CD1c-positive myeloid dendritic cell (primary cell): ENCODE data around the gene DGKI.

ENCODE experiments used
- DNase-seq: peaks from one replicate; pipeline ENCODE4 v3.0.0-alpha.2; 2016; ENCODE audit errors: extremely low spot score

Gene DGKI

GRCh38 chr7:137539111-137539715, 307.6 kb downstream of the DGKI start:
- DNase-seq: no peak

GRCh38 chr7:137538361-137538762, 308.4 kb downstream of the DGKI start:
- no peak for DNase-seq

GRCh38 chr7:137535579-137535978, 311.2 kb downstream of the DGKI start:
- DNase-seq: no peak

GRCh38 chr7:137531671-137532070, 315.1 kb downstream of the DGKI start:
- no peak for DNase-seq

GRCh38 chr7:137527634-137528033, 319.1 kb downstream of the DGKI start:
- no peak for DNase-seq

GRCh38 chr7:137523171-137523570, 323.6 kb downstream of the DGKI start:
- no peak for DNase-seq

- no peak for DNase-seq
These were observed 325.3 kb downstream of the DGKI start for GRCh38 chr7:137521451-137521850.

- no peak for DNase-seq
These were observed 326.8 kb downstream of the DGKI start for GRCh38 chr7:137519947-137520346.

GRCh38 chr7:137519181-137519691, 327.5 kb downstream of the DGKI start:
- DNase-seq: no peak

GRCh38 chr7:137513091-137513490, 333.7 kb downstream of the DGKI start:
- DNase-seq: no peak

- no peak for DNase-seq
These were observed 339.7 kb downstream of the DGKI start for GRCh38 chr7:137507096-137507495.

GRCh38 chr7:137506031-137506430, 340.7 kb downstream of the DGKI start:
- no peak for DNase-seq

GRCh38 chr7:137501562-137501961, 345.2 kb downstream of the DGKI start:
- no peak for DNase-seq

- DNase-seq: no peak
These were observed 353.9 kb downstream of the DGKI start for GRCh38 chr7:137492889-137493288.

- no peak for DNase-seq
These were observed 356.9 kb downstream of the DGKI start for GRCh38 chr7:137489880-137490279.

- no peak for DNase-seq
These were observed 358.7 kb downstream of the DGKI start for GRCh38 chr7:137488038-137488437.

GRCh38 chr7:137485818-137486217, 361.0 kb downstream of the DGKI start:
- DNase-seq: no peak

- DNase-seq: no peak
These were observed 362.4 kb downstream of the DGKI start for GRCh38 chr7:137484326-137484725.

GRCh38 chr7:137482466-137482865, 364.3 kb downstream of the DGKI start:
- no peak for DNase-seq

- no peak for DNase-seq
These were observed 365.9 kb downstream of the DGKI start for GRCh38 chr7:137480824-137481365.

- DNase-seq: no peak
These were observed 366.4 kb downstream of the DGKI start for GRCh38 chr7:137480401-137480800.

- DNase-seq: no peak
These were observed 369.8 kb downstream of the DGKI start for GRCh38 chr7:137476937-137477336.

- no peak for DNase-seq
These were observed 370.8 kb downstream of the DGKI start for GRCh38 chr7:137475966-137476365.

GRCh38 chr7:137474540-137475026, 372.2 kb downstream of the DGKI start:
- DNase-seq: no peak
